ENCODE results near the gene FRAT2.

The FRAT2 gene

DNA sequence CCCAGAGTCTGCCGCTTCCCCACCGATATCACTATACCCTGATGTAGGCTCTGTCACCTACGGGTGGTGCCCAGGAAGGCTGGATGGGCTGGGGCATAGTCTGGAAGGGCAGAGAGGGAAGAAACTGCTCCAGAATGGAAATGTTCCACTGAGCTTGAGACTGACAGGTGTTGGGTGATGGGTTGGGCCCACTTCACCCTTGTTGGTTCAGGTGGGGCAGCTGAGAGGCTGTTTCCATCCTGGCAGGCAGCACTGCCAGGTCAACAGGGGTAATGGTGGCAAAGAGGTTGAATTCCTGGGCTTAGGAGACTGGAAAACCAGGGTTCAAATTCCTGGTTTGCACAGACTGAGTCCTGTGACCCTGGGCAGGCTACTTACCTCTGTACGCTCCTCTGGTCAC, 28.5 kb upstream of the FRAT2 start:
- TF ChIP-seq ZFX (IDR thresholded peaks at IDR 0.05): no peak
- TF ChIP-seq, protein P1, sequence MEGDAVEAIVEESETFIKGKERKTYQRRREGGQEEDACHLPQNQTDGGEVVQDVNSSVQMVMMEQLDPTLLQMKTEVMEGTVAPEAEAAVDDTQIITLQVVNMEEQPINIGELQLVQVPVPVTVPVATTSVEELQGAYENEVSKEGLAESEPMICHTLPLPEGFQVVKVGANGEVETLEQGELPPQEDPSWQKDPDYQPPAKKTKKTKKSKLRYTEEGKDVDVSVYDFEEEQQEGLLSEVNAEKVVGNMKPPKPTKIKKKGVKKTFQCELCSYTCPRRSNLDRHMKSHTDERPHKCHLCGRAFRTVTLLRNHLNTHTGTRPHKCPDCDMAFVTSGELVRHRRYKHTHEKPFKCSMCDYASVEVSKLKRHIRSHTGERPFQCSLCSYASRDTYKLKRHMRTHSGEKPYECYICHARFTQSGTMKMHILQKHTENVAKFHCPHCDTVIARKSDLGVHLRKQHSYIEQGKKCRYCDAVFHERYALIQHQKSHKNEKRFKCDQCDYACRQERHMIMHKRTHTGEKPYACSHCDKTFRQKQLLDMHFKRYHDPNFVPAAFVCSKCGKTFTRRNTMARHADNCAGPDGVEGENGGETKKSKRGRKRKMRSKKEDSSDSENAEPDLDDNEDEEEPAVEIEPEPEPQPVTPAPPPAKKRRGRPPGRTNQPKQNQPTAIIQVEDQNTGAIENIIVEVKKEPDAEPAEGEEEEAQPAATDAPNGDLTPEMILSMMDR (conservative IDR thresholded peaks at IDR 0.05): no peak
- no peak overlapping the region for H3K27ac ChIP-seq

DNA sequence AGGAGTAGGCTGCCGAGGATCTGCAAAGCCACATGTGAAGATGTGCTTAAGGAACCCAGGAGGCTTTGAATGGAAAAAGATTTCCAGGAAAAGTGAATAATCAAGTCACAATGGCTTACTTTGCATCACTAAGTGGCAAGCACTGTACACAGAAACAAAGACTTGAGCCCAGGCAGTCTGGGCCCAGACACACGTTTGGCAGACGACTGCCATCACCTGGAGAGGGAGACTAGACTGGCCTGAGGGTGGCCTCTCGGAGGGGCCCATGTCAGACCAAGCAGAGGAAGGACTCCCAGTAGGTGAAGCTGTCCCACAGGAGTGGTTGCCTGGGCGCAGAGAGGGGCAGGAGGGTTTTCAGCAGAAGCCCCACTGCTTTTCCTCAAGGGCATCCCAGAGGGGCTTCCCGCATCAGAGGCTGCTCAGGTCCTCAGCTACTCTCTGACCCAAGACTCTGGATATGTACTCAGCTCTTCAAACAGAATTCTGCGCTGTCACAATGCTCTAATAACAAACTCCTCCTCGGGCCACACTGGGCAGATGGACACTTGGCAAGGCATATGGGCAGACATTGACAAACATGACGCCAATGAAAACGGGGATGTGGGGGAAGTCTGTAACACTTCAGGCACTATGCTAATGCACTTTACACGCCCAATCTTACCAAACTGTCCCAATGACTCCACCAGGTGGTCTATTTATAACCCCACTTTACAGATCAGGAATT, 27.9 kb upstream of the FRAT2 start:
- H3K27ac ChIP-seq: no peak overlapping the region
- no peak for TF ChIP-seq ZFX (IDR thresholded peaks at IDR 0.05)

DNA sequence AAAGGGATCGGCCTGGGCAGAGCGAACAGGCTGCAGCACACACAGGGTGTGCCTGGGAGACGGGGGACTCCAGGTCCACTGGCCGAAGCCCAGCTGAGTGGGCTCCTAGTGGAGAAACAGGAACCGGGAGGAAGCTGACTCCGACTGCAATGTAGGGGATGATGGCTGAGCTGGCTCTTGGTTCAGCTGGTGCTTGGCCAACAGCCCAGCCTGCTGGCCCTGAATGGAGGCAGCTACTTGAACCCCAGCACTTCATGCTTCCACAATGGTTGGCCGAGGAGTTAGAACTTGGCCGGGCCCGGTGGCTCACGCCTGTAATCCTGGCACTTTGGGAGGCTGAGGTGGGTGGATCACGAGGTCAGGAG, 27.0 kb upstream of the FRAT2 start:
- H3K27ac ChIP-seq: no peak overlapping the region

DNA sequence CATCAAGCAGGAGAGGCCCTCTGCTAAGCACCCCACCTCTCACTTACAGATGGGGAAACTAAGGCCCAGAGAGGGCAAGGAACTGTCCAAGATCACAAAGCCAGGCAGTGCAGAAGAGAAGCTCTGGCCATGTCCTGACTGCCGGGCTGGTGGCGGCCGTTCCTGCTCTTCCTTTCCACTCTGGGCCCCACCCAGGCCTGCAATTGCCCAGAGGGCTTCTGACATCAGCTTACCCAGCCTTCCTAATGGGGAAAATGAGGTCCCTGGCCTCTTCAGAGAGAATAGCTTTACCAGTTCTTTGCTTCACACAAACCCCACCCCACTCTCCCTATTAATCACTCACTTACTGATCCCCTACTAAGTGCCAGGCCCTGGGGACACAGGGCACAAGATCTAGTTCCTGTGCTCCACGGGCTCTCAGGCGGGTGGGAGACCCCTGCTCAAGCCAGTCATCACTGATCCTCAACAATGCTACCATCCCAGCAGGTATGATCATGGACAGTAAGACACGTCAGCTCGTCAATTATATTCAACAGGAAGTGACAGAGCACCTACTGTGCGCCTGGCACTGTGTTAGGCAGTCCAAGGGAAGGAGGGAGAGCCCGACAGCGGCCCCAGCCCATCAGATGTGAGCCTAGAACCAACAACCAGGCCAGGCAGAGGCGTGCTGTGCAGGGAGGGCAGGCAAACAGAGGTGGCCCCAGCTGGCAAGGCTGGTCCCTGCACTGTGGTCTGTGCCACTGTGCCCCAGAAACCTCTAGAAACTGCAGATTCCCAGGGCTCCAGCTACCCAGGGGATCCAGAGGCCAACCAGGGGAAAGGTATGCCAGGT, 26.4 kb upstream of the FRAT2 start:
- no peak overlapping the region for H3K27ac ChIP-seq
- no peak for TF ChIP-seq ZFX (IDR thresholded peaks at IDR 0.05)
- TF ChIP-seq, protein P1 (conservative IDR thresholded peaks at IDR 0.05): no peak

More for the DNA sequence above, 27.0 kb upstream of the FRAT2 start:
- no peak for TF ChIP-seq ZFX (IDR thresholded peaks at IDR 0.05)
- TF ChIP-seq, protein P1 (conservative IDR thresholded peaks at IDR 0.05): no peak

DNA sequence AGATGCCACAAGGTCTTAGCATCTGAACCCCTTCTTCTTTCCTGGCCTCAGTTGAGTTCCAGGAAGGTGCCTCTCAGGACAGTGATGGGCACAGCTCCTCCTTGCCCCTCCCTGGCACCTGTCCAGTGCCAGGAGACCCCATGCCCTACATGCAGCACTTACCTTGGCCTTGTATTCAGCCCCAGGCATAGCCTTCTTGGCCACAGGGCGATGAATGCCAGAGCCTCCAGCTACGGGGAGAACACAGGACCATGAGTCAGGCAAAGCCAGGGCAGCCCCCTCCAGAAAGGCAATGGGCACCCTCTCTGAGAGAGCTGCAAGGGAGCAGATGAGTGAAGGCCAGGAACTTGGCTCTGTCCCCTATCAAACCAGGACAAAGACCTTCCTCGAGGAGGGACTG, 24.3 kb upstream of the FRAT2 start:
- TF ChIP-seq ZFX (IDR thresholded peaks at IDR 0.05): no peak
- TF ChIP-seq, protein P1 (conservative IDR thresholded peaks at IDR 0.05): no peak
- H3K27ac ChIP-seq: no peak overlapping the region

DNA sequence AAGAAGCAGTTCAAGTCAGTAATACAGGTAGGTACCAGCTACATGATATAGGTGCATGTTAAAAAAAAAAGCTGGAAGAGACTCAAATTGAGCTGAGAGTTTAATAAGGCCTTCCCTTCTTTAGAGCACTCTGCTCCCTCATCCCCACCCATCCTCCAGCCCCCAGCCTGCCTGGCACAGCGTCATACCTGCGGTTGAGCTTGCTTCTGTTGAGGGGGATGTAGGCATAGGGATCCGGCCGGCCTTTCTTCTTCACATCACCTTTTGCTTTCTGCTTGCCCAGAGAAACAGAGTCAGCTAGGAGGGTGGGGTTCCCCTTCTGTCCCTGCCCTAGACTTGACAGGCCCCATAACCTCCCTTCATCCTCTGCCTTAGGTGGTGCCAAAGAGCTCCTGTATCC, 23.8 kb upstream of the FRAT2 start:
- TF ChIP-seq ZFX (IDR thresholded peaks at IDR 0.05): no peak
- TF ChIP-seq, protein P1 (conservative IDR thresholded peaks at IDR 0.05): no peak
- no peak overlapping the region for H3K27ac ChIP-seq

DNA sequence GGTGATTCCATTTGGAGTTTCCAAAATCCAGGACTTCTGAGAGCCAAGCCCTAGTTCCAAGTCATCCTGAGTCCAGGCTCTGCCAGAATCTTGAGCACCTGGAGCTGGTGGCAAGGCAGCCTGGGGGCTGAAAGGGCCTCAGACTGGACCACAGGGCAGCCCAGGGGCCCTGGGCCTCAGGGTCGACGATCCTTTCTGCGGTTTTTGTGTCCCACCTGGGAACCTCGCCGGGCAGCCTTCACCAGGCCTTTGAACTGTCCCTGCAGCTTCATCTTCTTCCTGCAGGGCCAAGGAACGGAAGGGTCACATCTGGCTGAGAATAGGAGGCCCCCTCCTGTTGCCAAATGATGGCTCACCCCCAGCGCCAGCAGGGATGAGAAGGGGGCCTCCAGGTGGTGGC, 22.4 kb upstream of the FRAT2 start:
- H3K27ac ChIP-seq: no peak overlapping the region
- TF ChIP-seq ZFX (IDR thresholded peaks at IDR 0.05): no peak
- TF ChIP-seq, protein P1 (conservative IDR thresholded peaks at IDR 0.05): no peak
